H1 (cell line): ENCODE results near the gene UGT1A8. TPM values are rescaled to one million over a fixed set of nuclear protein-coding genes. Genes with fewer than 3 reads are reported as not detected.

Experiments
- CTCF ChIA-PET: fragments of 300-600 bp; sonication (Branson Sonifier 250); formaldehyde crosslinking; loops from one replicate; lab custom pipeline; 2021; ENCODE audit not compliant: partially characterized antibody; lab: Charles Lee
- POLR2A ChIA-PET: fragments of 300-600 bp; sonication (Branson Sonifier 250); formaldehyde crosslinking; loops from one replicate; lab custom pipeline; 2021; ENCODE audit warnings: inconsistent platforms; ENCODE audit not compliant: partially characterized antibody; lab: Charles Lee
- DNase-seq, 2 experiments: peaks; one replicate each; pipeline versions ENCODE4 v3.0.0 to v3.0.0-alpha.2; 2010 to 2022; ENCODE audit warnings: low spot score in 2 of 2, low read depth in 1 of 2, mixed read lengths in 1 of 2
- FAIRE-seq: peaks from 2 replicates; lab custom pipeline; 2011; peaks lifted over from hg19 to GRCh38; lab: Jason Lieb, UNC
- H2AFZ ChIP-seq: 2 replicates; pipeline ENCODE4 v1.8.1; 2012; ENCODE audit warnings: low read length, inconsistent platforms
- H2AK5ac ChIP-seq: 2 replicates; pipeline ENCODE4 v1.6.1; 2013; ENCODE audit warnings: low read depth, low read length
- H2BK120ac ChIP-seq: replicated peaks from 2 replicates; pipeline ENCODE3; 2013; ENCODE audit warnings: low read depth, low read length, inconsistent platforms
- H2BK12ac ChIP-seq: 2 replicates; pipeline ENCODE4 v1.6.1; 2013; ENCODE audit warnings: low read depth, low read length
- H2BK15ac ChIP-seq: 2 replicates; pipeline ENCODE4 v1.6.1; 2013; ENCODE audit warnings: low read length
- H2BK20ac ChIP-seq: 2 replicates; pipeline ENCODE4 v1.6.1; 2013; ENCODE audit warnings: low read length
- H2BK5ac ChIP-seq: 2 replicates; pipeline ENCODE4 v1.6.1; 2013; ENCODE audit warnings: low read depth, low read length
- H3K14ac ChIP-seq: 2 replicates; pipeline ENCODE4 v1.6.1; 2013; ENCODE audit warnings: inconsistent platforms; ENCODE audit not compliant: insufficient read length
- H3K18ac ChIP-seq: 2 replicates; pipeline ENCODE4 v1.6.1; 2013; ENCODE audit warnings: low read length; ENCODE audit errors: extremely low read depth
- H3K23ac ChIP-seq: 2 replicates; pipeline ENCODE4 v1.6.1; 2013; ENCODE audit warnings: inconsistent platforms; ENCODE audit not compliant: insufficient read length
- H3K23me2 ChIP-seq: 2 replicates; pipeline ENCODE4 v1.6.1; 2013; ENCODE audit warnings: low read depth, low read length
- H3K27ac ChIP-seq: 2 replicates; pipeline ENCODE4 v1.6.1; 2011; ENCODE audit warnings: low read depth, low read length, inconsistent platforms
- H3K27me3 ChIP-seq, 4 experiments: replicated peaks in 1 of 4; 1 replicate in 1 of 4; 2 replicates in 3 of 4; pipeline versions ENCODE4 v1.6.1 to v1.8.1; 2011 to 2013; ENCODE audit warnings: low read length in 3 of 4, mild to moderate bottlenecking in 3 of 4, inconsistent platforms in 2 of 4, mixed read lengths in 2 of 4, moderate library complexity in 1 of 4; ENCODE audit not compliant: control insufficient read depth in 3 of 4, insufficient read depth in 3 of 4; ENCODE audit errors: extremely low read depth in 1 of 4
- H3K36me3 ChIP-seq, 4 experiments: 2 replicates each; pipeline versions ENCODE4 v1.6.1 to v1.8.1; 2011 to 2013; ENCODE audit warnings: mild to moderate bottlenecking in 4 of 4, low read length in 3 of 4, moderate library complexity in 2 of 4, control low read depth in 1 of 4, inconsistent platforms in 1 of 4; ENCODE audit not compliant: insufficient read depth in 4 of 4, control insufficient read depth in 2 of 4
- H3K4ac ChIP-seq: replicated peaks from 2 replicates; pipeline ENCODE3; 2013; ENCODE audit warnings: low read length, low read depth, mixed read lengths, inconsistent platforms; ENCODE audit not compliant: insufficient read length
- H3K4me1 ChIP-seq, 4 experiments: replicated peaks in 1 of 4; 1 replicate in 1 of 4; 2 replicates in 3 of 4; pipeline versions ENCODE4 v1.6.1 to v1.8.1; 2011 to 2013; ENCODE audit warnings: low read length in 3 of 4, inconsistent platforms in 2 of 4, mixed read lengths in 1 of 4; ENCODE audit not compliant: insufficient read depth in 4 of 4, control insufficient read depth in 3 of 4
- H3K4me2 ChIP-seq, 2 experiments: 2 replicates each; pipeline versions ENCODE4 v1.6.1 to v1.8.1; 2011 to 2013; ENCODE audit warnings: low read depth in 2 of 2, low read length in 2 of 2, control low read depth in 1 of 2, inconsistent platforms in 1 of 2, mild to moderate bottlenecking in 1 of 2; ENCODE audit not compliant: insufficient read depth in 1 of 2
- H3K4me3 ChIP-seq, 4 experiments: fragments of 200-600, 300-600 bp in 1 of 4; sonication (generic), shearing (Covaris generic), sonication (Bioruptor Twin) in 1 of 4; 2 replicates each; pipeline versions ENCODE4 v1.5.1 to v1.8.1; 2011 to 2016; ENCODE audit warnings: low read length in 4 of 4, low read depth in 3 of 4, control low read depth in 2 of 4, inconsistent platforms in 2 of 4, mild to moderate bottlenecking in 2 of 4, mixed read lengths in 1 of 4, moderate library complexity in 1 of 4; ENCODE audit not compliant: insufficient read depth in 2 of 4; ENCODE audit errors: extremely low read depth in 1 of 4
- H3K56ac ChIP-seq: replicated peaks from 2 replicates; pipeline ENCODE3; 2013; ENCODE audit warnings: low read depth, mild to moderate bottlenecking, mixed read lengths, low read length, inconsistent platforms; ENCODE audit not compliant: insufficient read length
- H3K79me1 ChIP-seq: 2 replicates; pipeline ENCODE4 v1.6.1; 2013; ENCODE audit warnings: low read depth, low read length, control low read depth
- H3K79me2 ChIP-seq, 2 experiments: 2 replicates each; pipeline versions ENCODE4 v1.6.1 to v1.8.1; 2012 to 2013; ENCODE audit warnings: low read length in 2 of 2, mild to moderate bottlenecking in 2 of 2, inconsistent platforms in 1 of 2; ENCODE audit not compliant: insufficient read depth in 2 of 2, control insufficient read depth in 1 of 2
- H3K9ac ChIP-seq, 4 experiments: replicated peaks in 1 of 4; 1 replicate in 1 of 4; 2 replicates in 3 of 4; pipeline versions ENCODE4 v1.6.1 to v1.8.1; 2011 to 2013; ENCODE audit warnings: low read depth in 3 of 4, low read length in 3 of 4, control low read depth in 2 of 4, mild to moderate bottlenecking in 2 of 4, moderate library complexity in 2 of 4, inconsistent platforms in 1 of 4; ENCODE audit errors: extremely low read depth in 1 of 4
- H3K9me3 ChIP-seq, 2 experiments: 2 replicates each; pipeline versions ENCODE4 v1.6.1 to v1.8.1; 2012 to 2013; ENCODE audit warnings: mild to moderate bottlenecking in 2 of 2, moderate library complexity in 2 of 2, control low read depth in 1 of 2, inconsistent platforms in 1 of 2, low read depth in 1 of 2, low read length in 1 of 2, mixed read lengths in 1 of 2; ENCODE audit not compliant: insufficient read depth in 2 of 2
- H4K20me1 ChIP-seq, 2 experiments: replicated peaks in 1 of 2; 2 replicates each; pipeline versions ENCODE3 to v1.8.1; 2011 to 2013; ENCODE audit warnings: inconsistent platforms in 2 of 2, low read length in 2 of 2, mild to moderate bottlenecking in 1 of 2; ENCODE audit not compliant: insufficient read depth in 2 of 2, control insufficient read depth in 1 of 2
- H4K5ac ChIP-seq: 2 replicates; pipeline ENCODE4 v1.6.1; 2013; ENCODE audit warnings: low read length, low read depth, mixed read lengths, inconsistent platforms; ENCODE audit not compliant: insufficient read length
- H4K8ac ChIP-seq: 2 replicates; pipeline ENCODE4 v1.8.0; 2013; ENCODE audit warnings: mild to moderate bottlenecking, moderate library complexity, low read length, inconsistent platforms; ENCODE audit not compliant: insufficient read depth; ENCODE audit errors: extremely low read depth
- H4K91ac ChIP-seq: replicated peaks from 2 replicates; pipeline ENCODE3; 2013; ENCODE audit warnings: low read length, mixed read lengths, inconsistent platforms; ENCODE audit not compliant: insufficient read length
- SIN3A ChIP-seq, 2 experiments: IDR thresholded peaks in 1 of 2; conservative IDR thresholded peaks in 1 of 2; 2 replicates each; pipeline ENCODE4 v1.6.1; 2011 to 2012; ENCODE audit warnings: low read length in 2 of 2, improper control_type of control experiment in 1 of 2, low read depth in 1 of 2, mild to moderate bottlenecking in 1 of 2
- SP2 ChIP-seq: IDR thresholded peaks from 2 replicates; pipeline ENCODE4 v1.6.1; 2012; ENCODE audit warnings: mild to moderate bottlenecking, low read length, inconsistent platforms
- WGBS, 2 experiments: shearing (Covaris generic) in 1 of 2; methylation state at CpG; one replicate each; pipeline versions ENCODE4 v1.1.6 to v1.1.7; 2013 to 2015; ENCODE audit warnings: low lambda C conversion rate in 2 of 2, mixed read lengths in 2 of 2, inconsistent platforms in 1 of 2, low coverage in 1 of 2, missing lambda C conversion rate in 1 of 2; ENCODE audit not compliant: insufficient replicate concordance in 2 of 2, insufficient coverage in 1 of 2, insufficient read length in 1 of 2; ENCODE audit errors: extremely low coverage in 1 of 2, missing lambda C conversion rate in 1 of 2; 5-methylcytosine and 5-hydroxymethylcytosine counted together
- polyA plus RNA-seq, 7 experiments: library from polyadenylated mRNA; depleted of rRNA in 3 of 7; stranded (reverse) in 5 of 7; unstranded in 2 of 7; fragments of >200 nt in 5 of 7; fragments of 200-250 nt in 2 of 7; gene quantifications; 1 replicate in 5 of 7; 2 replicates in 1 of 7; 4 replicates in 1 of 7; pipeline versions ENCODE4 v1.2.1 to v1.2.3, GENCODE V29; 2011 to 2013; ENCODE audit warnings: missing spikeins in 2 of 7, mixed read lengths in 2 of 7
- total RNA-seq: library from RNA; stranded (reverse); fragmentation: NEBNext Ultra II Directional; extraction: Animal tissue kit (Norgen Biotek cat#: 25700); gene quantifications from 2 replicates; pipeline ENCODE4 v1.2.1, GENCODE V29; 2021
- TF ChIP-seq, protein P1 (sequence below): IDR thresholded peaks from 2 replicates; pipeline ENCODE4 v1.6.1; 2011; ENCODE audit warnings: low read length, improper control_type of control experiment

Gene UGT1A8
- total and polyA plus RNA-seq, 2 of the 8 experiments (the other 6 are each of a cell fraction or from before 2014, with no cell fraction given): not detected

DNA sequence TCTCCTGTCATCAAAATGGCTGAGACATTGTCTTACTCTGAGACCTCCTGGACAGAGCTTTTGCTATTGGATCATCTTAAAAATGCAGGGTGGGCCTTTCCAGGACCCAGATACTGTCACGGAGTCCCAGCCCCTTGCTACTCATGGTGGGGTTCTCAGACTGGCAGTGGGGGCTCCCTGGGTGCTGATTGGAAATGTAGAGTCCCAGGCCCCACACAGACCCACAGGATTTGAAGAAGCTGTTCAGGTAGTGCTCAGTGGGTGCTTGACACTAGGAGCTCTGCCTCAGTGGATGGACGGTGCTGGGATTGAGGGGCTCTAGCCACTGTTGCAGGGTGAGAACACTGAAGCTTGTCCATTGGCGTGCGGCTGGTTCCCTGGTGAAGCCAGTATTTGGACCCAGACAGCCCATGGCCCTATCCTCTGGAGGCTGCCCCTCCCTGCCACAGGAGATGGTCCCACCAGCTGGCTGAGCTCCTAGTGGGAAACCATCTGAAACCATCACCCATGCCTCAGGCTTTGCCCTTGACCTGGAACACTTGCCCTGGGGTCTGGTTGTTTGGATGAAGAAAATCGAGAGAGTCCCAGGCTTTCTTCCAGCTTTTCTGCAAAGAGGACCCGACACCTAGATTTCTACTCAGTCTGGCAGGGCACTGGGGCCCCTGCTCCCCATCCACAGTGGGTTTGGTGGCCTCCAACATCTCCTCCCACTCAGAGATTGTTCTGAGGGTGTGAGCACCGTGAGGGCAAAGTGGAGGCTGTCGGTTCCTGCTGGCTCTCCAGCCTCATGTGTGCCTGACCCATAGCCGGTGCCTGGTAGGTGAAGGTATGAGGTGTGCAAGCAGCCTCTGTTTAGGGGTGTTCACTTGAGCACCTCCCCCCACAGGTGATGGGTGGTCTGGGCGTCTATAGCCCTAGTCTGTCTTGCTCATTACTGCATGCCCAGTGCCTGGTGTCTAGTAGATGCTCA, 190.8 kb downstream of the UGT1A8 start:
- ChIA-PET CTCF (no interaction called here), POLR2A (no interaction called here)
- H2AK5ac ChIP-seq: no peak overlapping the region
- H3K4ac ChIP-seq: no peak overlapping the region
- no peak overlapping the region for H2BK120ac ChIP-seq
- no peak overlapping the region for H3K23ac ChIP-seq
- H4K8ac ChIP-seq: no peak overlapping the region
- no peaks in the 10 kb centered on the region for H3K27me3 ChIP-seq
- no peak overlapping the region for H2BK5ac ChIP-seq
- H3K56ac ChIP-seq: no peak overlapping the region
- peaks cover 0 to 4% of the 10 kb centered on the region in 2 experiments; a peak in 2 of 4 replicates for H3K9me3 ChIP-seq
- no peaks in the 10 kb centered on the region for H3K79me1 ChIP-seq
- H3K27ac ChIP-seq: no peak overlapping the region
- no peak overlapping the region for H4K91ac ChIP-seq
- 79% methylated on average over 10 of the region's 10 CpGs; no CpG with 5 or more reads in 1 of the 2 experiments for WGBS, 2 experiments
- H2BK15ac ChIP-seq: no peak overlapping the region
- H4K20me1 ChIP-seq: no peaks in the 10 kb centered on the region
- H3K36me3 ChIP-seq: no peaks in the 10 kb centered on the region
- no peak overlapping the region for H3K9ac ChIP-seq
- H3K14ac ChIP-seq: no peak overlapping the region
- no peak overlapping the region for H3K4me3 ChIP-seq
- no peaks in the 10 kb centered on the region for H3K4me1 ChIP-seq
- 0 out of 2 replicates have a peak overlapping the region, but pooled peaks have one; percentile 27 for H2BK12ac ChIP-seq
- FAIRE-seq: no peak
- no peaks in the 10 kb centered on the region for H3K23me2 ChIP-seq
- no peak overlapping the region for H4K5ac ChIP-seq
- no peak for TF ChIP-seq SP2
- no peak for TF ChIP-seq SIN3A (conservative IDR thresholded peaks at IDR 0.05 in 1 of 2, IDR thresholded peaks at IDR 0.05 in 1 of 2; ENCODE audit: low read depth in 1 of 2, low read length in 2 of 2)
- TF ChIP-seq, protein P1, sequence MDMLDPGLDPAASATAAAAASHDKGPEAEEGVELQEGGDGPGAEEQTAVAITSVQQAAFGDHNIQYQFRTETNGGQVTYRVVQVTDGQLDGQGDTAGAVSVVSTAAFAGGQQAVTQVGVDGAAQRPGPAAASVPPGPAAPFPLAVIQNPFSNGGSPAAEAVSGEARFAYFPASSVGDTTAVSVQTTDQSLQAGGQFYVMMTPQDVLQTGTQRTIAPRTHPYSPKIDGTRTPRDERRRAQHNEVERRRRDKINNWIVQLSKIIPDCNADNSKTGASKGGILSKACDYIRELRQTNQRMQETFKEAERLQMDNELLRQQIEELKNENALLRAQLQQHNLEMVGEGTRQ: no peak
- TF ChIP-seq, all 59 proteins: peak for 0
- Histone ChIP-seq H3K4me2 (no peak overlapping the region), H3K18ac (no peak overlapping the region), H2BK20ac (no peak overlapping the region), H3K79me2 (no peaks in the 10 kb centered on the region), H2AFZ (no peak overlapping the region)
- DNase-seq: peak in 1 of 2 experiments; percentile 14
